ENCODE measurements around the gene OAT. TPM values are rescaled to one million over a fixed set of nuclear protein-coding genes. Genes with fewer than 3 reads are reported as not detected.

OAT gene
- total RNA-seq, 1 experiment from 2014 or later, result 67.9 TPM

- TF ChIP-seq CTCF (conservative IDR thresholded peaks at IDR 0.05), result no peak
These were observed 39.7 kb downstream of the OAT start for GRCh38 chr10:124378881-124379471.

More at GRCh38 chr10:124378881-124379471, 39.7 kb downstream of the OAT start:
- no peaks in the 10 kb centered on the region for H4K20me1 ChIP-seq (ENCODE audit: control insufficient read depth, insufficient read depth, insufficient read length)
- H4K5ac ChIP-seq (ENCODE audit: insufficient read length, low read depth, low read length), result no peak overlapping the region
- no peak overlapping the region for H3K18ac ChIP-seq (ENCODE audit: insufficient read length, low read depth, low read length)
- H3K14ac ChIP-seq (ENCODE audit: insufficient read depth, low read length), result no peak overlapping the region; the same call in 1 of the 2 replicates
- H2AK5ac ChIP-seq (ENCODE audit: insufficient read length, low read length), result no peak overlapping the region
- H3K9me3 ChIP-seq (ENCODE audit: control insufficient read depth, low read depth, low read length), result no peaks in the 10 kb centered on the region
- no peak overlapping the region for H2AFZ ChIP-seq (ENCODE audit: low read length)
- H3K79me1 ChIP-seq (ENCODE audit: insufficient read depth, low read depth, low read length, poor library complexity, severe bottlenecking), result no peaks in the 10 kb centered on the region
- H3K56ac ChIP-seq (ENCODE audit: insufficient read length, low read depth, low read length), result no peak overlapping the region
- H2BK120ac ChIP-seq (ENCODE audit: low read depth, low read length, poor library complexity, severe bottlenecking), result no peak overlapping the region
- no peaks in the 10 kb centered on the region for H3K79me2 ChIP-seq (ENCODE audit: insufficient read depth, low read length)
- no peak overlapping the region for H3K27ac ChIP-seq (ENCODE audit: insufficient read length, low read depth, low read length)
- no peak overlapping the region for H2BK12ac ChIP-seq (ENCODE audit: insufficient read length, low read depth, low read length)
- no peak overlapping the region for H3K4ac ChIP-seq (ENCODE audit: low read depth, low read length)
- no peak overlapping the region for H3K23ac ChIP-seq (ENCODE audit: insufficient read length, low read depth, low read length)
- H3K27ac Mint-ChIP-seq, result no peak overlapping the region; a peak in 1 of 7 replicates
- no peak overlapping the region for H4K91ac ChIP-seq (ENCODE audit: insufficient read length, low read depth, low read length)
- H3K36me3 Mint-ChIP-seq (ENCODE audit: insufficient read depth in 1 of 3, low read depth in 3 of 3), result no peaks in the 10 kb centered on the region; a peak in 1 of 7 replicates
- no peak overlapping the region for H2BK5ac ChIP-seq (ENCODE audit: insufficient read length, low read length)
- H3K9me3 Mint-ChIP-seq, result no peaks in the 10 kb centered on the region
- H3T11ph ChIP-seq (ENCODE audit: low read length), result no peak overlapping the region
- H2BK15ac ChIP-seq (ENCODE audit: low read depth, low read length), result no peak overlapping the region
- no CpG with 5 or more reads among the region's 16 CpGs for WGBS (ENCODE audit: extremely low coverage, insufficient read length, low lambda C conversion rate)
- H4K8ac ChIP-seq (replicated peaks; ENCODE audit: insufficient read length, low read depth, low read length), result no peak overlapping the region
- H3K4me1 ChIP-seq (ENCODE audit: insufficient read depth, low read length), result no peaks in the 10 kb centered on the region; the same call in 1 of the 2 replicates
- no peak overlapping the region for H3K9ac ChIP-seq (ENCODE audit: extremely low read depth, insufficient read length, low read length)
- peaks cover 18 to 29% of the 10 kb centered on the region in 2 experiments for H3K4me1 Mint-ChIP-seq
- peaks cover 25% of the 10 kb centered on the region for H3K27me3 Mint-ChIP-seq (ENCODE audit: low read depth)
- H3K27me3 ChIP-seq (ENCODE audit: insufficient read depth, low read length), result no peaks in the 10 kb centered on the region
- no peak overlapping the region for H3K4me2 ChIP-seq (ENCODE audit: insufficient read depth, insufficient read length, low read length)
- no peak overlapping the region for H2BK20ac ChIP-seq (ENCODE audit: low read depth, low read length, poor library complexity, severe bottlenecking)
- DNase-seq, result no peak
- no peaks in the 10 kb centered on the region for H3K23me2 ChIP-seq (ENCODE audit: insufficient read length, low read depth, low read length, poor library complexity, severe bottlenecking)
- H3K4me3 Mint-ChIP-seq, result no peak overlapping the region
